Measurements from ENCODE around the gene FBXL22. TPM values are rescaled to one million over a fixed set of nuclear protein-coding genes. Genes with fewer than 3 reads are reported as not detected.

Gene FBXL22
- total RNA-seq, 4 donors from 2014 or later: 14.4 to 81.6 (median 46.3) TPM

GRCh38 chr15:63596676-63597037 lies 530 bp upstream of the FBXL22 start:
- Histone ChIP-seq H3K27ac (replicated peaks in 1 of 4) (peak overlapping the region; percentile 88 to 91 (median 90)), H3K27me3 (no peaks in the 10 kb centered on the region), H3K4me1 (peaks cover 60 to 73% (median 68%) of the 10 kb centered on the region in 4 donors), H3K36me3 (peaks cover 5 to 25% (median 13%) of the 10 kb centered on the region in 4 donors), H3K9me3 (no peaks in the 10 kb centered on the region), H3K4me3 (peak overlapping the region; percentile 75 to 78 (median 77))
- 38% methylated on average over 2 of the region's 2 CpGs for WGBS
- intact Hi-C loops (cut with DNase I): loop anchor here (5.0 kb wide), 3 partner anchors 44 to 129 kb away; no protein-coding TSS in a partner anchor
- DNase-seq (ENCODE audit: extremely low spot score): peak; percentile 81
- TF ChIP-seq EP300 (IDR thresholded peaks at IDR 0.05) (no peak), POLR2A (IDR thresholded peaks at IDR 0.05; ENCODE audit: low read depth) (no peak), POLR2AphosphoS5 (IDR thresholded peaks at IDR 0.05) (no peak)
- TF ChIP-seq, protein P1, sequence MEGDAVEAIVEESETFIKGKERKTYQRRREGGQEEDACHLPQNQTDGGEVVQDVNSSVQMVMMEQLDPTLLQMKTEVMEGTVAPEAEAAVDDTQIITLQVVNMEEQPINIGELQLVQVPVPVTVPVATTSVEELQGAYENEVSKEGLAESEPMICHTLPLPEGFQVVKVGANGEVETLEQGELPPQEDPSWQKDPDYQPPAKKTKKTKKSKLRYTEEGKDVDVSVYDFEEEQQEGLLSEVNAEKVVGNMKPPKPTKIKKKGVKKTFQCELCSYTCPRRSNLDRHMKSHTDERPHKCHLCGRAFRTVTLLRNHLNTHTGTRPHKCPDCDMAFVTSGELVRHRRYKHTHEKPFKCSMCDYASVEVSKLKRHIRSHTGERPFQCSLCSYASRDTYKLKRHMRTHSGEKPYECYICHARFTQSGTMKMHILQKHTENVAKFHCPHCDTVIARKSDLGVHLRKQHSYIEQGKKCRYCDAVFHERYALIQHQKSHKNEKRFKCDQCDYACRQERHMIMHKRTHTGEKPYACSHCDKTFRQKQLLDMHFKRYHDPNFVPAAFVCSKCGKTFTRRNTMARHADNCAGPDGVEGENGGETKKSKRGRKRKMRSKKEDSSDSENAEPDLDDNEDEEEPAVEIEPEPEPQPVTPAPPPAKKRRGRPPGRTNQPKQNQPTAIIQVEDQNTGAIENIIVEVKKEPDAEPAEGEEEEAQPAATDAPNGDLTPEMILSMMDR (IDR thresholded peaks at IDR 0.05): no peak

GRCh38 chr15:63597821-63598220 lies 634 bp downstream of the FBXL22 start:
- no peaks in the 10 kb centered on the region for H3K27me3 ChIP-seq
- H3K36me3 ChIP-seq: peaks cover 0 to 15% (median 5%) of the 10 kb centered on the region in 4 donors
- no peaks in the 10 kb centered on the region for H3K9me3 ChIP-seq
- no peak for TF ChIP-seq EP300 (IDR thresholded peaks at IDR 0.05)
- no peak for TF ChIP-seq POLR2AphosphoS5 (IDR thresholded peaks at IDR 0.05)
- no peak for TF ChIP-seq POLR2A (IDR thresholded peaks at IDR 0.05; ENCODE audit: low read depth)
- TF ChIP-seq, protein P1 (IDR thresholded peaks at IDR 0.05): no peak
- peak overlapping the region; percentile 88 to 91 (median 90) for H3K27ac ChIP-seq (replicated peaks in 1 of 4)
- H3K4me3 ChIP-seq: peak overlapping the region; percentile 75 to 78 (median 77)
- 46% methylated on average over 6 of the region's 6 CpGs for WGBS
- intact Hi-C loops (cut with DNase I): loop anchor here (5.0 kb wide), 3 partner anchors 46 to 131 kb away; no protein-coding TSS in a partner anchor
- peaks cover 62 to 79% (median 77%) of the 10 kb centered on the region in 4 donors for H3K4me1 ChIP-seq
- DNase-seq (ENCODE audit: extremely low spot score): peak; percentile 80

DNA sequence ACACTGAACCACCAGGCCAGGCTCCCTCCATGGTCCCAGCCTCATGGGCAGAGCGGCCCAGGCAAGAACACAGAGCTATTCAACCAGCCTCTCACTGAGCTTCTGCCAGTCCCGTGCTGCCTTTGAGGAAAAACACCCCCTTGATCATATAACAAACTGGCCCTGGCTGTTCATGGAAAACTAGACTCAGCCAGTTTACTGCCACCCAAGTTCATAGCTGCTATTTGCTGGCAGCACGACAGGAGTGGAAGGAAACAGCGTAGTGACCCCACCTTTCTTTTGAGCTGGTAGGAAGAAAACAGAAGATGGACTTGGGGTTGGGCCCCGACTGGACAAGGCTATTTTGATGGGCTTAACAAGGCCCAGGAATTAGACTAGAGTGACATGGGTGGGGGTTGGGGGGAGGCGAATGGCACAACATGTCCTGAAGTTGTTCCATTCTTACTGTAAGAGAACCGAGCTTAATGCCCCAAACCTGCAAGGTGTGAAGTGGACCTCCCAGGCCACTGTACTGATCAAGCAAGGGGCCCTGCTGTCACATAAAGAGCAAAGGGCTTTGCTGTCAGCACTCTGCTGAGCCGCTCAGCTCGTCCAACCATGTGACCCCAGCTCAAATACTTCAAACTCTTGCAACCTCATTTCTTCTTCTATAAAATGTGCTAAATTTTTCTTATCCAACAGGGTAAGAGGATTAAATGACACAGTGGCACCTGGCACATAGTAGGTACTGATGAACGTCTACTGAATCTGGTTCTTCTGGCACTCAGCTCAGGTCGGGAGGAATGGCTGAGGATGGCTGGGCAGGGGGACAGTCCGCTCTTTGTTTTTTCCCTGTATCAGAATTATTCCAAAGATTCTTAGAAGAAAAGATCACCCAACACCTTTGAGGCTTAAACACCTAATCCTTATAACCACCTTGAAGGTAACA lies 1.6 kb downstream of the FBXL22 start:
- 53% methylated on average over 11 of the region's 12 CpGs for WGBS
- H3K4me3 ChIP-seq: peak overlapping the region; percentile 75 to 78 (median 77)
- DNase-seq (ENCODE audit: extremely low spot score): peak; percentile 87
- no peak for TF ChIP-seq EP300 (IDR thresholded peaks at IDR 0.05)
- TF ChIP-seq POLR2AphosphoS5 (IDR thresholded peaks at IDR 0.05): peak; percentile 63 to 66
- TF ChIP-seq, protein P1 (IDR thresholded peaks at IDR 0.05): no peak
- TF ChIP-seq POLR2A (IDR thresholded peaks at IDR 0.05; ENCODE audit: low read depth): no peak
- intact Hi-C loops (cut with DNase I): loop anchor here (5.0 kb wide), 3 partner anchors 46 to 131 kb away; no protein-coding TSS in a partner anchor
- H3K36me3 ChIP-seq: peaks cover 0 to 7% (median 1%) of the 10 kb centered on the region in 4 donors
- H3K9me3 ChIP-seq: no peaks in the 10 kb centered on the region
- no peaks in the 10 kb centered on the region for H3K27me3 ChIP-seq
- H3K4me1 ChIP-seq: peaks cover 62 to 83% (median 79%) of the 10 kb centered on the region in 4 donors
- peak overlapping the region; percentile 88 to 91 (median 90) for H3K27ac ChIP-seq (replicated peaks in 1 of 4)

DNA sequence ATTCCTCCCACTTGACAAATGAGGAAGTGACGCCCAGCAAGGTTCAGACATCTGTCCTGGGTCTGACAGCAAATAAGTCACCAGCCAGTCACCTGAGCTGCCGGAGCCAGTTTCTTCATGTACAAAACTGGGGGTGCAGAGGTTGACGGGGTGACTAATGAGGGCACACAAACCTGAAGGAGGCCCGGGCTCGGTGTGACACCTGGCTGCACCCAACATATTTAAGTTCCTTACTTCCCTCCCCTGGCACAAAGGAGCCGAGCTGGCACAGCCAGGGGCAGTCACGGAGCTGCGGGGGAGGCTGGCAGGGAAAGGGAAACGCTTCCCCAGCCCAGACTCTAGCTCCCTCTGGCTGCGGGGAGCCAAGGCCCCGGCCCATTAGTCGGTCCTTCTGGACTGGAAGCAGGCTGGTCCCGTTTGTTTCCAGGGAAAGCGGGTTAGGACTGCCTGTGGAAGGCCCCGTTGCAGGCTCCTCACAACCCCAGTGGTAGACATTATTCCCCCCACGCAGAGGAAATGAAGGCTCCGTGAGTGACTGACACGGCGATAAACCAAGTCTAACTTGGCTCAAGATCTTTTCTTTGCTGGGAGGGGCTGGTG lies 2.3 kb downstream of the FBXL22 start:
- peak; percentile 91 for DNase-seq (ENCODE audit: extremely low spot score)
- TF ChIP-seq EP300 (IDR thresholded peaks at IDR 0.05): no peak
- TF ChIP-seq POLR2AphosphoS5 (IDR thresholded peaks at IDR 0.05): peak; percentile 44 to 46
- TF ChIP-seq, protein P1 (IDR thresholded peaks at IDR 0.05): peak; percentile 80 to 83 (median 81)
- no peak for TF ChIP-seq POLR2A (IDR thresholded peaks at IDR 0.05; ENCODE audit: low read depth)
- H3K4me1 ChIP-seq: peaks cover 62 to 79% (median 77%) of the 10 kb centered on the region in 4 donors

More for the DNA sequence above, 2.3 kb downstream of the FBXL22 start:
- Histone ChIP-seq H3K4me3 (peak overlapping the region; percentile 75 to 78 (median 77)), H3K27ac (replicated peaks in 1 of 4) (peak overlapping the region; percentile 88 to 91 (median 90)), H3K36me3 (no peaks in the 10 kb centered on the region), H3K27me3 (no peaks in the 10 kb centered on the region), H3K9me3 (no peaks in the 10 kb centered on the region)
- WGBS: 26% methylated on average over 8 of the region's 19 CpGs
- intact Hi-C loops (cut with DNase I): loop anchor here (5.0 kb wide), 3 partner anchors 47 to 132 kb away; no protein-coding TSS in a partner anchor

Data from esophagus muscularis mucosa (tissue), 4 donors.